Stimulated activated CD8-positive, alpha-beta memory T cell treated with anti-CD3 and anti-CD28 coated beads, Interleukin-15, amount 100 ng/mL, for 48 hours (primary cell): ENCODE results near the gene CFAP92.
"Not testable (repeated sequence)": the region's sequence is repeated elsewhere in the genome, so short reads cannot be mapped to it uniquely, and the experiment has no call there.

Experiments
- DNase-seq, 2 donors: peaks; one replicate each; pipeline ENCODE4 v3.0.0-alpha.2; 2020; ENCODE audit warnings: low read depth in 2 of 2

Gene CFAP92

DNA sequence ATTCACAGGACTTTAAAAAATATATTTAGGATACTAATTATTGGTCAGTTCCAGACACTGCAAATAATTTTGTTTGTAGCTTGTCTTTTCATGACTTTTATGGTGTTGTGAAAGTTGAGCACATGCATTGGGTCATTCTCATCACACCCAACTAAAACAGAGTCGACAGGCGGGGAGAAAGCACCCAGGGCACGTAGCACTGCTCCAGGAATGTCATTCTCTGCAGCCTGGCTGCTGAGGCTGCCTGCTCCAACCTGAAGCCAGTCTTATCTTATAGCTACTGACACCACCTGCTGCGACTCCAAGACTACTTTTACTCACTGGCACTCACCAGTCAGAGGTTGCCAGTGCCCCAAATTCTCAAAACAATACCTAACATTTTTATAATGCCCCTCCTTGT is 57.5 kb downstream of the CFAP92 start:
- no peak for DNase-seq

- no peak for DNase-seq
Observed at GRCh38 chr3:128935922-128936321, 58.0 kb downstream of the CFAP92 start.

- DNase-seq: no peak
Observed at GRCh38 chr3:128933922-128934253, 60.0 kb downstream of the CFAP92 start.

DNA sequence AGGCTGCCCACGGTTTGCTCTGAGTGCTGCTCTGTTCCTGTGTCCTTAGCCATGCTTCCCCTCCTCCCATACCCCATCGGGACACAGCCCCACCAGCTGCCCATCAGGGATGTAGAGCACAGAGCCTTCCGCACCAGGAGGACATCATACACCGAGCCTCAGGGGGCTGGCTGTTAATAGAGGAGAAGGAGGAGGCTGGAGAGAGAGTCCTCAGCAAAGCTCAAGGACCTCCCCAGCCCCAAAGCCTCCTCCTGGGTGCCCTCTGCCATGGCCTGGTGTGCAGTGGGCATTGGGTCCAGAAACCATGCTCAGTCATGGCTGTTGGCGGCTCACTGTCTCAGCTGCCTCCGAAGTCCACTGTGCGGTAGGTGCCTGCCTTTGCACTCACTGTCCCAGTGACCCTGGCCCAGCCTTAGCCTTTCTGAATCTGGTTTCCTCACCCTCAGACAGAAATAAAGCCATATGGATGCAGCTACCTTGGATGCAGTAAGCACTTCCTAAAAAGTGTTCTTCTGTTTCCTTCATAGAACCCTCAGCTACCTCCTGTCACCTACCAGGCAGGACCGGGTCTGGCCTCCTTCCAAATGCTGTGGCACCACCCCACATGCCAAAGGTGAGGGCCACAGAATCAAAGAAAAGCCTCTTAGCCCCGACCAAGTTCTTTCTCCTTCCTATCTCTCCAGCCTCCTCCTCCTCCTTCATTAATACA is 60.5 kb downstream of the CFAP92 start:
- no peak for DNase-seq

- no peak for DNase-seq
Observed at GRCh38 chr3:128932516-128933212, 61.2 kb downstream of the CFAP92 start.

DNA sequence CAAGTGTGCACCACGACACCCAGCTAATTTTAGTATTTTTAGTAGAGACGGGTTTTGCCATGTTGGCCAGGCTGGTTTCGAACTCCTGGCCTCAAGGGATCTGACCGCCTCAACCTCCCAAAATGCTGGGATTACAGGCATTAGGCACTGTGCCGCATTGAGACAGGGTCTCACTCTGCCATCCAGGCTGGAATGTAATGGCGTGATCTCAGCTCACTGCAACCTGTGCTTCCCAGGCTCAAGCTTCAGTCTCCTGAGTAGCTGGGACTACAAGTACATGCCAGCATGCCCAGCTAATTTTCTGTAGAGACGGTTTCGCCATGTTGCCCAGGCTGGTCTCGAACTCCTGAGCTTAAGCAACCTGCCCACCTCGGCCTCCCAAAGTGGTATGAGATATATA is 62.8 kb downstream of the CFAP92 start:
- no peak for DNase-seq

DNA sequence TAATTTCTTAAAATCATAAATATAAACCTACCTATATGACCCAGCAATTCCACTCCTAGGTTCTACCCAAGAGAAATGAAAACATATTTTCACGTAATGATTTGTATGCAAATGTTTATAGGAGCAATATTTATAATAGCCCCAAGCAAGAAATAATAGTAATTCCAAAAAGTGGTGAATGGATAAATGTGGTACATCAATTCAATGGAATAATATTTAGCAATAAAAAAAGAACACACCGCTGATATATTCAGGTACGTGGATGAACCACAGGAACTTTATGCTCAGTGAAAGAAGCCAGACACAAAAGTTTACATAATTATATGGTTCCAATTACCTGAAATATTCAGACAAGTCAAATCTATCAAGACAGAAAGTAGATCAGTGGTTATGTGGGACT is 64.5 kb downstream of the CFAP92 start:
- DNase-seq: no peak

- DNase-seq: not testable (repeated sequence)
Observed at GRCh38 chr3:128923986-128924385, 69.9 kb downstream of the CFAP92 start.

DNA sequence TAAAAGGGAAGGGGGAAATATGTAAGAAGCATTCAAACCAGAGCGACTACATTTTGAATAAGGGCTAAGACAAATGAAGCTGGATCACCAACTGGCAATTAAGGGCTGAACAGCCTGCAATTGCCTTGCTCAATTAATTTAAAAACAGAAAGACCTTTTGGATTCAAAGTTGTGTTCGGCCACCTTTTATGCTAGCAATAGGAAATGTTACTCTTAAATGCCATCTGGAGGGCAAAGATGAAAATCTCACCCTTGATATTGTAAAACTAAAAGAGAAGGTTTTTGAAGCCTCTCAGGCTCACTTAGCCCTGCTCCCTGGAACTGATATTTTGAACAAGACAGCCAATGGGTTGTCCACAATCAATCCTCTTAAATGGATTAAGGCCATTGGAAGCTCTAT is 70.3 kb downstream of the CFAP92 start:
- no peak for DNase-seq

DNA sequence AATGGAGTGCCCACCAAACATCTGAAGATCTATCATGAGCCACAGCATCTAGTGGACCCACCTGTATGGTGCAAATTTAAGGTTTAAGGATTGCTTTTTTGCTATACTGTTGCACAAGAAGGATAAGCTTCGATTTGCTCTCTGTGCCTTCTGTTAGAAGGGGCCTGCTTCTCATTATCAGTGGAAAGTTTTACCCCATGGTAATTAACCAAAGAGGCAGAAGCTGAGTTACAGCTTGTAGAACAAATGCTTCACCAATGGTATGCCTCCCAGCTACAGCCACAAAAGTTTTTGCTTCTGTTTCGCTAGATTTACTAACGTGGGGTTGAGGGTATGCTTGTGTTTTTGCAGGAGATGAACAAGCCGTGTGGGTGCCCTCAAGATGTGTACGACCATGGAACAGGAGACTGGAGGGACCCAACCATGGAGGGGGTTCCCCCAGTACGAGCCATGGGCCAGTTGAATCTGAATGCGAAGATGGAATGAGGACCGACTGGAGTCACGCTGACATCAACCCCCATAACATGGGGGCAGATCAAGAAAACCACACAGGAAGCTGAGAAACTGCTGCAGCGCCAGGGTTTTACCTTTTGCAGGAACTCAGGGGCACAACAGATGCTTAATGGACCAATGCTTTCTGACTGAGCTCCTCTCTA is 70.9 kb downstream of the CFAP92 start:
- DNase-seq: peak; percentile 26 to 38

GRCh38 chr3:128919988-128920387 is 73.9 kb downstream of the CFAP92 start:
- DNase-seq: no peak

GRCh38 chr3:128917291-128917690 is 76.6 kb downstream of the CFAP92 start:
- no peak for DNase-seq

DNA sequence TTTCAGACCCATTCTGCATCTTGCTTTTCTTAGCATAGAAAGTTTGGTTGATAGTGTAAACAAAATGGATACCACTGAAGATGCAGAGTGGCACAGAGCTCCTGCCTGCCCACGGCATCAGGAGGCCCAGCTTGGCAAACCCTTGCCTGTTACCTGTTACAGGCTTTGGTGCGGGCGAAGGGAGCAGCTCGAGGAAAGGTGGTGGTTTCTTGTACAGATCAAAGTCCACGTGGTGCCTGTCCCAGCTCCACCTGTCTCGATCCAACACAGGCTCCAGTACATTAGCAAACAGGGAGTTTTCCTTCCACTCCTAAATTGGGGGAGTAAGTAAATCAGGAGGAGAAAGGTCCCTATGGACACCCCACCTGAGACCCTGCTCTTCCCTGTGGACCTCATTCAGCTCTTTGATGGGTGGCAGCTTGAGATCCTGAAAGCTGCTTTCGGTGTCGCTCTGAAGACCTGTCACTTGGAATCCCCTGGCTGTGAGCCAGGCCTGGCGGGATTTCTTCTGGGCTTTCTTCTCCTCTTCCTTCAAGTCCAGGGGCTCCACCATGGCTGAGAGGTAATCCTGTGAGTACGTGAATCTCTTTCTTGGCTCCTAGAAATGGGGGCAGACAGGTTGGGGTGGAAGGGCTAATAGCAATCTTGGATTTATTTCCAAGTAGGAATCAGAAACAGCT is 78.8 kb downstream of the CFAP92 start:
- no peak for DNase-seq

DNA sequence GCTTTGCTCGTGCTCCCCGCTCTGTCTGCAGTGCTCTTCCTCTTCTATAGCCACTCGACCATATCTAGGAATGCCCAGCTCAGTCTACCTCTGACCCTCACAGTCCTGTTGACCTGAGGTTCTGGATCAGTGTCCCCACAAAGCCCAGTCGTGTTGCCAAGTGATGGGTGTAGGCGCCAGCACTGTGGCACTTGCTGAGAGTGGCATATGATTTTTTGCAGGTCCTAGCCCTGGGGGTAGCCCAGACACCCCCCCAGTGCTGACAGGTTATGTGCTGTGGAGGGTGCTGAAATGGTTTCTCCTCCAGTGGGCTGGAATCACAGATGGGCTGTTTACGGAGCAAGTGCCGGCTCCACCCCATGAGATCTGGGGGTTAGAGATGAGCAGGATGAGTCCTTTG is 82.0 kb downstream of the CFAP92 start:
- DNase-seq: no peak

- DNase-seq: no peak
Observed at GRCh38 chr3:128910006-128910405, 83.9 kb downstream of the CFAP92 start.

- no peak for DNase-seq
Observed at GRCh38 chr3:128908951-128909350, 84.9 kb downstream of the CFAP92 start.

GRCh38 chr3:128907706-128908445 is 86.0 kb downstream of the CFAP92 start:
- DNase-seq: no peak

- no peak for DNase-seq
Observed at GRCh38 chr3:128906804-128907525, 86.9 kb downstream of the CFAP92 start.

- DNase-seq: no peak
Observed at GRCh38 chr3:128906031-128906803, 87.7 kb downstream of the CFAP92 start.

DNA sequence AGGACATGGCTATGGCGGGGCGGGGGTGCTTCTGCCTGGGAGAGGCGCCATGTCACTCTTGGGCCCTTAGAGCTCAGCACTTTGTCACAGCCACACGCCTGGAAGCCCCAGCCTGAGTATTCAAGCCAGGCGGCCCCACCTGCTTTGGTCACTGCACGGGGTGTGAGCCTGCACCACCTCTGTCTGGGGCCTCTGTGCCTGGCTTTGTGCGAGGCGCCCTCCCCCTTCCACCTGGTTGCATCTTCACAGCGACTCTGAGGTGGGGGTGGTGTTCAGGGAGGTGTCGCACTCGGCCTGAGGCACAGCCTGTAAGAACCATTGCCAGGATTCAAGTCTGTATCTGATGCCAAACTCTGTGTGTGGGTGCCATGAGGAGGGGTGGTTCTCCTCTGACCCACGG is 90.4 kb downstream of the CFAP92 start:
- DNase-seq: no peak
